ENCODE data around the gene TEX28.
"Not testable (repeated sequence)": the region's sequence is repeated elsewhere in the genome, so short reads cannot be mapped to it uniquely, and the experiment has no call there.

The TEX28 gene

GRCh38 chrX:154310616-154311536 lies 16.0 kb upstream of the TEX28 start:
- DNase-seq (ENCODE audit: low spot score): no peak

GRCh38 chrX:154309041-154309775 lies 14.3 kb upstream of the TEX28 start:
- no peak for DNase-seq (ENCODE audit: low spot score)

DNA sequence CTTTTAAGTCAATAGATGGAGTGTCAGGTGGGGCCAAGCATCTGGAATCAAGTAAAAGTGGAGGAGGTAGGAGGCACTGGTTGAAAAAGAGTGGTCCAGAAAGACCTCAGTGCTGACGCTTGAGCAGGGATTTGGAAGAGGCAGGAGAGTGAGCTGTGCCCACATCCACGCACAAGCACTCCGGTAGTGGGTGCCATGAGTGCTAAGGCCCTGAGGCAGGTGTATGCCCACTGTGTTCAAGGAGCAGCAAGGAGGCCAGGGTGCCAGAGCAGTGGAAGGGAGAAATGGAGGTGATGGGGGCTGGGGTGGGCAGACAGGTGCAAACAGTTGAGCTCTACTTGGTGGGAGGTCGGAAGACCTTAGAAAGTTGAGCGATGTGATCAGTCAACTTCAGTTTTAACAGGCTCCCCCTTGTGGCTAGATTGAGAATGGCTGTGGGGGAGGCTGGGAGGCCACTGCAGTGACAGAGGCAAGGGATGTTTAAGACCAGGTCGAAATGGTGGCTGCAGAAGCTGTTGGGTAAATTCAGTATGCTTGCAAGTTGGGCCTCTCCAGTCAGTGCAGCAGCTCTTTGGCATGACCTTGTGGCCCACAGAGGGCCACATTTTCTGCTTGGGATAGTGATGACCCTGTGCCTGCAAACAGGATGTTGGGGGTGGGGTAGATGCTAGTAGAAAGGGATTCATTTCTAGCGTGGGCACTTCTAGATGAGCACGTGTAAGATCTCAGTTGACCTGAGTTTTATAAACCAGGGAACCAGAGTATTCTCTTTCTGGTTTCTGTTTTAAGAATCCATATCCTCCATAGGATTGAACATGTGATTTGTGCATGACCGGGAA lies 13.4 kb upstream of the TEX28 start:
- DNase-seq (ENCODE audit: low spot score): peak; percentile 84

DNA sequence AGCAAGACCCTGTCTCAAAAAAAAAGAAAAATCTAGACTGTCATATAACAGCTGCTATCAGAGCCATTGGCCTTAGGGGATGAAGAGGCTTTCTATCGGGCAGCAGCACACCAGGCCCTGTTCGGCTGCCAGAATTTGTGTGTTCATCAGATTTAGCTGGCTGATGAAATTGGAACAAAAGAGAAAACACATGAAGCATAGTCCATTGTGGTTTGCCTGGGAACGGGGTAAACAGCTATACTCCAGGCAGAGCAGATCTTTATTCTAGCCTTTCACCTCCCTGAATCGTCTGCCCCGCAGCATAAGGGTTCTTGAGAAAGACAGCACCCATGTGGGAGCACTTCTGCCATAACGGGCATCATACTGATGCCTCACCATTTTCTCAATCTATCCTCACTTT lies 12.3 kb upstream of the TEX28 start:
- no peak for DNase-seq (ENCODE audit: low spot score)

DNA sequence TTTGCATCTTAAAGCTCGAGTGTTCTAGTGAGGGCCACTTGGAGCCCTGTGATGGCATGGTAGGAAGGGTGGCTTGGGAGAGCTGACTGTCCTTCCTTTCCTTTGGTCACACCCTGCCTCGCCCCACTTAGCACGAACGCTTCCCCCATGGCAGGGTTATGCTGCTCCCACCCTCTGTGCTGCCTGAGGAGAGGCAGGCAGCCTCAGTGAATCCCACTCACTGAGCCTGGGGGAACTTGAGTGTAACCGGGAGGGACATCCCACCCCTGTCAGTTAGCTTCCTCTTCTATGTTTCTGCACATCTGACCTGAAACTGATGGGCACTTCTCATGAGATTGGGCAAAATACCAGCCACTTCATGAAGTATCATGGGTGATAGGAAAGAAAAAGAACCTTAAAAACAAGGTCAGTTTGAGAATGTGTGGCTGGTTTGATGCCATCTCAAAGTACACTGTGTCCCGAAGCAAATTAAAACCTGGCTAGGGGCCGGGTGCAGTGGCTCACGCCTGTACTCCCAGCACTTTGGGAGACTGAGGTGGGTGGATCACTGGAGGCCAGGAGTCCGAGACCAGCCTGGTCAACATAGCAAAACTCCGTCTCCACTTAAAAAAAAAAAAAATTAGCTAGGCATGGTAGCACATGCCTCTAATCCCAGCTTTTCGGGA lies 10.7 kb upstream of the TEX28 start:
- DNase-seq (ENCODE audit: low spot score): no peak

GRCh38 chrX:154304846-154305245 lies 9.9 kb upstream of the TEX28 start:
- DNase-seq (ENCODE audit: low spot score): no peak

GRCh38 chrX:154303476-154303875 lies 8.6 kb upstream of the TEX28 start:
- DNase-seq (ENCODE audit: low spot score): no peak

DNA sequence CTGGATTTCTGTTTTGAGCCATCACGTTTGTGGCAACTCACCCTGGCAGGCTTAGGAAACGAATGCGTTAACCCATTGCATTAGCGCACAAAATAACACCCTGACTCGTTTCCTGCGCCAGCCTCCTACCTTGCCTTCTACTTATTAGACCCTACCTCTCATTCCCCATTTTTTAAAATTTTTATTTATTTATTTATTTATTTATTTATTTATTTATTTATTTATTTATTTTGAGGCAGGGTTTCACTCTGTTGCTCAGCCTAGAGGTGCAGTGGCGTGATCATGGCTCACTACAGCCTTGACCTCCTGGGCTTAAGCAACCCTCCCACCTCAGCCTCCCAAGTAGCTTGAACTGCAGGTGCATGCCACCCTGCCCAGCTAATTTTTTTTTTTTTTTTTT lies 8.1 kb upstream of the TEX28 start:
- DNase-seq (ENCODE audit: low spot score): not testable (repeated sequence)

GRCh38 chrX:154300816-154301215 lies 5.9 kb upstream of the TEX28 start:
- no peak for DNase-seq (ENCODE audit: low spot score)

- no peak for DNase-seq (ENCODE audit: low spot score)
These were observed 3.4 kb upstream of the TEX28 start for GRCh38 chrX:154298312-154298711.

DNA sequence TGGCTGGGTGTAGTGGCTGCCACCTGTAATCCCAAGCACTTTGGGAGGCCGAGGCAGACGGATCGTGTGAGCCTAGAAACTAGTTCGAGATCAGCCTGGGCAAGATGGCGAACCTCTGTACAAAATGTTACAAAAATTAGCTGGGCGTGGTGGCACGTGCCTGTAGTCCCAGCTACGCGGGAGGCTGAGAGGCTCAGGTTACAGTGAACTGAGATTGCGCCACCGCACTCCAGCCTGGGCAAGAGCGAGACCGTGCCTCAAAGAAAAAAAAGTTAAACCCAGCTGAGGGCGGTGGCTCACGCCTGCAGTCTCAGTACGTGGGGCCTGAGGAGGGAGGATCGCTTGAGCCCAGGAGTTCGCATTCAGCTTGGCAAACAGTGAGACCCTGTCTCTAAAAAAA lies 1.8 kb upstream of the TEX28 start:
- DNase-seq (ENCODE audit: low spot score): no peak

GRCh38 chrX:154295664-154296310 lies 863 bp upstream of the TEX28 start, which contains the start of gene TKTL1:
TKTL1 (plus strand) TSS chrX:154295795; CDS start chrX:154295860, 65 bp downstream.
- DNase-seq (ENCODE audit: low spot score): no peak

DNA sequence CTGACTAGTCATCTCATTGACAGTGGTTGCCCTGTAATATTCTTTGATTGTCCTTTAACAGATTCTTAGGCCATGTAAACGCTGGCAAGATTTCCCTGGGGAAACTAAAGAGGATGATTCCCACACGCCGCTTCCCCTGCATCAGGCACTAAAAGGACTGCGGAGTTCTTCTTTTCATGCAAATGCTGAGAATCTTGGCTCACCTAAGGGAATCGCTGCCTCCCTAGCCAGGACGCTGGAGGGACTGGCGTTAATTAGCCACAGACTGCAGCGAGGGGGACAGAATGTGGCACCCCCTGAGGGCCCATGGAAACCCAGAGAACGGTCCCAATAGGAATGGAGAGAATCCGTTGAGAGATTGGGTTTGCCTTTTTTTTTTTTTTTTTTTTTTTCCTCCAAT lies 8.5 kb downstream of the TEX28 start:
- DNase-seq (ENCODE audit: low spot score): not testable (repeated sequence)

- not testable (repeated sequence) for DNase-seq (ENCODE audit: low spot score)
These were observed 10.2 kb downstream of the TEX28 start for GRCh38 chrX:154284489-154285338.

DNA sequence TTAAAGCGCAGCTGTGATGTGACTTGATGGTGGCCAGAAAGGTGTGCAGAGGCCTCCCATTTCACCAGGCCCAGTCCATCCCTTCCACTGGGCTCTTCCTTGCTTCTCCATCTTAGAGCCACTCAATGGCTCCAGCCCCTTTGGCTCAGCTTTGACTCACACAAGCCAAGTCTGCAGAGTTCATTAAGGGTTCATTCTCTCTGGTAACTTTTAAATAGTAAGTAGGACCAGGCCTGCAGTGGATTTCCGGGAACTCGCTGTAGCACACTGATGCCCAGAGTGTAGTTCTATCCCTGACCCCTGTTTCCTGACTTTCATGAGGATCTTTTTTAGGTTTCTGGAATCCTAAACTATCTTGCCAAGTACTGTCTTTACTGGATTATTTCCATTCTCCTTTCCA lies 25.7 kb downstream of the TEX28 start:
- not testable (repeated sequence) for DNase-seq (ENCODE audit: low spot score)

DNA sequence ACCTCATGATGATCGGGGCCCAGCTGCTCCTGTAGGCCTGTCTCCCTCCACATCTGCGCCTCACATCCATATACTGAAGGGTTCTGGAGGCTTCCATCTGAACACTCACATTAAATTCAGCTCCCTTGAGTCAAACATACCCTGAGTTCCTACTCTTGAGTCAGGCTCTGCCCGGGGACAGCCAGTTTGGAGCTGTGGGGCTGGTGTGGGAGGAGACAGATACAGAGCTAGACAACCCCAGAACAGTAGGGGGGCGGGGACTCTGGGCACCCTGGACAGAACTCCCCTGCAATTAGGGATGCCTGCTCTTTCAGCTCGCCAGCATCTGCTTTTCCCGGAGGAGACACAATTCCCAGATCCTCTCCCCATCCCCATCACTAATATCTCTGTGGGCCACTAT lies 31.9 kb downstream of the TEX28 start:
- DNase-seq (ENCODE audit: low spot score): not testable (repeated sequence)

DNA sequence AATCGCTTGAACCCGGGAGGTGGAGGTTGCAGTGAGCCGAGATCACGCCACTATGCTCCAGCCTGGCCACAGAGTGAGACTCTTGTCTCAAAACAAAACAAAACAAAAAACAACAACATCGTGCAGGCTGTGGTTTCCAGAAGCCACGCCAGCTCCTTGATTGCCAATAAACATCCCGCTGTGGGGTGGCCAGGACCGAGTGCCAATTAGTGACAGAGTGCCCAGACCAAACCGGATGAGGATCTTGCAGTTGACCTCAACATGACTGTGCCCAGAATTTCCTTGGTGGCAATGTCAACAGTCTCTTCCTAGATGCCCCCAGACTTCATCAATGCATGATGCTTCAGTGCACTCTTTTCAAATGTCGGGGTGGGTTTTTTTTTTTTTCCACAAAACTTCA lies 36.2 kb downstream of the TEX28 start:
- not testable (repeated sequence) for DNase-seq (ENCODE audit: low spot score)

- not testable (repeated sequence) for DNase-seq (ENCODE audit: low spot score)
These were observed 37.6 kb downstream of the TEX28 start, which contains the start of gene OPN1MW3 for GRCh38 chrX:154257282-154257681. OPN1MW3 (plus strand) TSS chrX:154257582; CDS start chrX:154257620, 38 bp downstream.

DNA sequence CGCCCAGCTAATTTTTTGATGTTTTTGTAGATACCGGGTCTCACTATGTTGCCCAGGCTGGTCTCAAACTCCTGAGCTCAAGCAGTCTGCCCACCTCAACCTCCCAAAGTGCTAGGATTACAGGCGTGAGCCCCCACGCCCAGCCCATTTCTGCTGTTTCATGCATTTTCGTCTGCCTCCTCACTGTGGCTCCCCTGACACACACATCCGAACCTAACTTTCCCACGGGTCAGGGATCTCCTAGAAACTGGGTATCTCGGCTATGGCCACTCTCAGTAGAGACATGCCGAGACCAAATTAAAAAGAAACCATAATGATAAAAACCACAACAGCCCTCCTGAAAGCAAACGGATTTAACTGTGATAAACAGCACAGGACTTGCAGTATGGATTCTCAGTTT lies 46.8 kb downstream of the TEX28 start:
- DNase-seq (ENCODE audit: low spot score): not testable (repeated sequence)

All from CD4-positive, alpha-beta T cell treated with Interleukin-15 for 4 hours (primary cell).